NB4 (cell line): ENCODE measurements around the gene CFAP221.

Source experiments
- CTCF ChIP-seq: IDR thresholded peaks from one replicate; pipeline ENCODE4 v1.5.1; 2012; ENCODE audit warnings: low read depth, low read length
- MAX ChIP-seq: IDR thresholded peaks from 2 replicates; pipeline ENCODE4 v1.6.1; 2011; ENCODE audit warnings: low read depth, low read length
- MYC ChIP-seq: IDR thresholded peaks from 2 replicates; pipeline ENCODE4 v1.6.1; 2011; ENCODE audit warnings: low read depth, low read length
- POLR2A ChIP-seq: IDR thresholded peaks from 2 replicates; pipeline ENCODE4 v1.6.1; 2011; ENCODE audit warnings: mild to moderate bottlenecking; ENCODE audit not compliant: insufficient read length; ENCODE audit errors: extremely low read depth

- TF ChIP-seq CTCF = no peak
- no peak for TF ChIP-seq MAX
- TF ChIP-seq POLR2A = no peak
- no peak for TF ChIP-seq MYC
Observed at GRCh38 chr2:119657466-119658145, 113.4 kb downstream of the CFAP221 start.
